Keratinocyte (primary cell): ENCODE measurements around the gene GLDC. TPM values are rescaled to one million over a fixed set of nuclear protein-coding genes. Genes with fewer than 3 reads are reported as not detected.

Source experiments
- DNase-seq: peaks from one replicate; pipeline ENCODE4 v3.0.0-alpha.2; 2011; ENCODE audit warnings: low read depth, missing footprints, low spot score
- FAIRE-seq: peaks from 2 replicates; lab custom pipeline; 2011; peaks lifted over from hg19 to GRCh38; lab: Jason Lieb, UNC
- H2AFZ ChIP-seq: 2 replicates; pipeline ENCODE4 v1.6.0; 2012; ENCODE audit warnings: low read length, control low read depth, inconsistent platforms; ENCODE audit not compliant: control insufficient read depth
- H3K27ac ChIP-seq: 2 replicates; pipeline ENCODE4 v1.5.1; 2011; ENCODE audit warnings: low read length; ENCODE audit not compliant: control insufficient read depth, insufficient read depth
- H3K27me3 ChIP-seq: 3 replicates; pipeline ENCODE4 v1.6.0; 2011; ENCODE audit warnings: low read length; ENCODE audit not compliant: control insufficient read depth, insufficient read depth; ENCODE audit errors: extremely low read depth
- H3K36me3 ChIP-seq, 2 experiments: 2 replicates in 1 of 2; 3 replicates in 1 of 2; pipeline ENCODE4 v1.5.1; 2011; ENCODE audit warnings: low read length in 2 of 2, mild to moderate bottlenecking in 1 of 2; ENCODE audit not compliant: control insufficient read depth in 2 of 2, insufficient read depth in 2 of 2; ENCODE audit errors: extremely low read depth in 1 of 2
- H3K4me1 ChIP-seq: 3 replicates; pipeline ENCODE4 v1.5.1; 2011; ENCODE audit warnings: low read length; ENCODE audit not compliant: control insufficient read depth, insufficient read depth; ENCODE audit errors: extremely low read depth
- H3K4me2 ChIP-seq: 3 replicates; pipeline ENCODE4 v1.6.0; 2011; ENCODE audit warnings: low read depth, low read length; ENCODE audit not compliant: control insufficient read depth, insufficient read depth; ENCODE audit errors: extremely low read depth
- H3K4me3 ChIP-seq, 3 experiments: fragments of 200-600 bp in 1 of 3; sonication (generic) in 1 of 3; 2 replicates in 2 of 3; 3 replicates in 1 of 3; pipeline ENCODE4 v1.5.1; 2011 to 2016; ENCODE audit warnings: low read length in 3 of 3, mild to moderate bottlenecking in 3 of 3, control low read depth in 2 of 3, inconsistent platforms in 1 of 3, low read depth in 1 of 3, mixed read lengths in 1 of 3, mixed run types in 1 of 3, moderate library complexity in 1 of 3; ENCODE audit not compliant: control insufficient read depth in 2 of 3, insufficient read depth in 2 of 3; ENCODE audit errors: extremely low read depth in 1 of 3
- H3K79me2 ChIP-seq: 2 replicates; pipeline ENCODE4 v1.6.0; 2012; ENCODE audit warnings: low read length; ENCODE audit not compliant: control insufficient read depth, insufficient read depth
- H3K9ac ChIP-seq: 3 replicates; pipeline ENCODE4 v1.6.0; 2011; ENCODE audit warnings: low read length; ENCODE audit not compliant: control insufficient read depth, insufficient read depth; ENCODE audit errors: extremely low read depth
- H3K9me1 ChIP-seq: 3 replicates; pipeline ENCODE4 v1.6.0; 2011; ENCODE audit warnings: low read length; ENCODE audit not compliant: control insufficient read depth, insufficient read depth; ENCODE audit errors: extremely low read depth
- H3K9me3 ChIP-seq: 2 replicates; pipeline ENCODE4 v1.5.1; 2012; ENCODE audit warnings: low read depth, low read length; ENCODE audit not compliant: control insufficient read depth
- H4K20me1 ChIP-seq: 3 replicates; pipeline ENCODE4 v1.6.0; 2011; ENCODE audit warnings: low read length; ENCODE audit not compliant: control insufficient read depth, insufficient read depth; ENCODE audit errors: extremely low read depth
- EZH2 ChIP-seq: IDR thresholded peaks from one replicate; pipeline ENCODE4 v1.6.1; 2012; ENCODE audit warnings: inconsistent platforms, mild to moderate bottlenecking, low read length, moderate library complexity
- dilution Hi-C: fragments of 300-500 bp; cut with MboI; formaldehyde crosslinking; loops from one replicate; pipeline ENCODE4 v1.7.0; 2020; ENCODE audit warnings: low sequenced_read_pairs; ENCODE audit not compliant: extremely low pct_ligation_motif_present
- polyA plus RNA-seq, 5 experiments: library from polyadenylated mRNA; depleted of rRNA in 3 of 5; stranded (reverse) in 3 of 5; stranded (forward) in 1 of 5; unstranded in 1 of 5; fragments of >200 nt; gene quantifications; 1 replicate in 1 of 5; 2 replicates in 3 of 5; 3 replicates in 1 of 5; pipeline versions ENCODE4 v1.2.1 to v1.2.3, GENCODE V29; 2011 to 2012; ENCODE audit warnings: missing spikeins in 2 of 5, low read depth in 1 of 5, low replicate concordance in 1 of 5
- TF ChIP-seq, protein P1 (sequence below), 3 experiments: IDR thresholded peaks in 1 of 3; conservative IDR thresholded peaks in 1 of 3; optimal IDR thresholded peaks in 1 of 3; 2 replicates in 2 of 3; 3 replicates in 1 of 3; pipeline versions ENCODE3 to v1.5.1; 2011; ENCODE audit warnings: low read length in 3 of 3, mild to moderate bottlenecking in 3 of 3, moderate library complexity in 2 of 3, control low read depth in 1 of 3, inconsistent platforms in 1 of 3; ENCODE audit not compliant: insufficient read depth in 2 of 3; ENCODE audit errors: extremely low read depth in 1 of 3

Gene GLDC
- polyA plus RNA-seq, 1 donor (not counting 4 experiments of a cell fraction or from before 2014, with no cell fraction given), result 0.69 TPM

- no peaks in the 10 kb centered on the region for H4K20me1 ChIP-seq
- H3K27ac ChIP-seq, result no peak overlapping the region
- H3K4me2 ChIP-seq, result no peak overlapping the region
- TF ChIP-seq, protein P1, sequence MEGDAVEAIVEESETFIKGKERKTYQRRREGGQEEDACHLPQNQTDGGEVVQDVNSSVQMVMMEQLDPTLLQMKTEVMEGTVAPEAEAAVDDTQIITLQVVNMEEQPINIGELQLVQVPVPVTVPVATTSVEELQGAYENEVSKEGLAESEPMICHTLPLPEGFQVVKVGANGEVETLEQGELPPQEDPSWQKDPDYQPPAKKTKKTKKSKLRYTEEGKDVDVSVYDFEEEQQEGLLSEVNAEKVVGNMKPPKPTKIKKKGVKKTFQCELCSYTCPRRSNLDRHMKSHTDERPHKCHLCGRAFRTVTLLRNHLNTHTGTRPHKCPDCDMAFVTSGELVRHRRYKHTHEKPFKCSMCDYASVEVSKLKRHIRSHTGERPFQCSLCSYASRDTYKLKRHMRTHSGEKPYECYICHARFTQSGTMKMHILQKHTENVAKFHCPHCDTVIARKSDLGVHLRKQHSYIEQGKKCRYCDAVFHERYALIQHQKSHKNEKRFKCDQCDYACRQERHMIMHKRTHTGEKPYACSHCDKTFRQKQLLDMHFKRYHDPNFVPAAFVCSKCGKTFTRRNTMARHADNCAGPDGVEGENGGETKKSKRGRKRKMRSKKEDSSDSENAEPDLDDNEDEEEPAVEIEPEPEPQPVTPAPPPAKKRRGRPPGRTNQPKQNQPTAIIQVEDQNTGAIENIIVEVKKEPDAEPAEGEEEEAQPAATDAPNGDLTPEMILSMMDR (optimal IDR thresholded peaks at IDR 0.05 in 1 of 3, IDR thresholded peaks at IDR 0.05 in 1 of 3, conservative IDR thresholded peaks at IDR 0.05 in 1 of 3; ENCODE audit: extremely low read depth in 1 of 3, insufficient read depth in 2 of 3, low read length in 3 of 3), result no peak
- no peak for TF ChIP-seq EZH2
- H3K4me3 ChIP-seq, result no peak overlapping the region
- no peaks in the 10 kb centered on the region for H3K9me1 ChIP-seq
- no peaks in the 10 kb centered on the region for H3K36me3 ChIP-seq
- peaks cover 23% of the 10 kb centered on the region for H3K4me1 ChIP-seq
- no peaks in the 10 kb centered on the region for H3K27me3 ChIP-seq
- H2AFZ ChIP-seq, result no peak overlapping the region
- H3K9me3 ChIP-seq, result no peaks in the 10 kb centered on the region
- H3K79me2 ChIP-seq, result no peaks in the 10 kb centered on the region
- FAIRE-seq, result no peak
- dilution Hi-C loops, result no loop called here
- no peak overlapping the region for H3K9ac ChIP-seq
- no peak for DNase-seq
Observed at GRCh38 chr9:6632516-6633183, 12.9 kb downstream of the GLDC start.

- no peak overlapping the region for H3K9ac ChIP-seq
- H2AFZ ChIP-seq, result no peak overlapping the region
- no peaks in the 10 kb centered on the region for H3K9me1 ChIP-seq
- DNase-seq (no peak), FAIRE-seq (no peak)
- peaks cover 23% of the 10 kb centered on the region for H3K4me1 ChIP-seq
- H3K36me3 ChIP-seq, result no peaks in the 10 kb centered on the region
- H4K20me1 ChIP-seq, result no peaks in the 10 kb centered on the region
- H3K27ac ChIP-seq, result peak overlapping the region; percentile 65
- H3K27me3 ChIP-seq, result no peaks in the 10 kb centered on the region
- no peaks in the 10 kb centered on the region for H3K9me3 ChIP-seq
- TF ChIP-seq, protein P1 (optimal IDR thresholded peaks at IDR 0.05 in 1 of 3, IDR thresholded peaks at IDR 0.05 in 1 of 3, conservative IDR thresholded peaks at IDR 0.05 in 1 of 3; ENCODE audit: extremely low read depth in 1 of 3, insufficient read depth in 2 of 3, low read length in 3 of 3), result no peak
- TF ChIP-seq EZH2, result no peak
- dilution Hi-C loops, result no loop called here
- H3K4me2 ChIP-seq, result no peak overlapping the region
- no peak overlapping the region for H3K4me3 ChIP-seq
- no peaks in the 10 kb centered on the region for H3K79me2 ChIP-seq
Observed at GRCh38 chr9:6631207-6631512, 14.4 kb downstream of the GLDC start.
